ENCODE results near the gene NEK4. TPM values are rescaled to one million over a fixed set of nuclear protein-coding genes. Genes with fewer than 3 reads are reported as not detected.
A peak's percentile ranks its signal among the peaks of the same experiment; 100 is the strongest.

The NEK4 gene
- total and polyA plus RNA-seq, 2 of the 13 experiments (the other 11 are each of a cell fraction or from before 2014, with no cell fraction given), result 16.5 to 38.0 TPM

DNA sequence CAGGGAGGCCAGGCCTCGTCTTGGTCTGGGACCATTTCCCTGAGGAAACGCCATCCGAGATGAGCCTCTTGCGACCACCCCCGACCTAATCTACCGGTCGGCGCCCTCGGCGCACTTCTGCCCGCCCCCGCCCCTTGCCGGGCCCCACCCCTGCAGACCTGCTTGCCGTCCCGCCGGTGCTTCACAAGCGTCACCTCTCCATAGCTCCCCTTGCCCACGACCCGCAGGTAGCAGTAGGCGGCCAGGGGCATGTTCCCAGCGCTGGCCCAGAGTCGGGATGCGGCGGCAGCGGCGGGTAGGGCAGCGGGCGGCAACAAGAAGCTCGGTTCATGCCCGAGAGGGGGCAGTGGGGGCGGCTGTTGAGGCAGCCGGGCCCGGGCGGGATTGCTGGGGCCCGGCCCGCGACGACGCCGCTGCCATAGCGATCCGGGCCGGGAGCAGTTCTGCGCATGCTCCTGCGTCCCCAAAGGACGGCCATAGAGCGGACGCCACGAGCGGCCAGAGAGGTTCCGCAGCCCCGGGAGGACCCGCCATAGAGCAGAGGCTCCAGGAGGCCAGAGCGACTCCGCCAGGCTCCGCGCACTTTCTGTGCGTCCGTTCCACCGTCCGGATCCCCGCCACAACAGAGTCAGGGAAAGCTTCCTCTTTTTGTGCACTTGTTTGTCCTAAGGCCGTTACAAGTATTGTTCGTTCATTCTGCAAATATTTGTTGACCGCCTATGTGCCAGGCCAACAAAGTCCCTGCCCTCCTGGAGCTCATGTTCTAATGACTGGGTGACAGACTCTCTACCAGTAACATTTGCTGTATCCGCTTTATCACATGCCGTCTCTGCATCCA is at the start of gene NEK4 (continued):
- TF ChIP-seq SNRNP70 (IDR thresholded peaks at IDR 0.05; ENCODE audit: low read depth, low read length), result no peak
- no peak for TF ChIP-seq ZFP36L2 (CRISPR knock-in tag; IDR thresholded peaks at IDR 0.05)
- TF ChIP-seq ZKSCAN1 (IDR thresholded peaks at IDR 0.05; ENCODE audit: low read length), result no peak
- no peak for TF ChIP-seq ZNF234 (CRISPR knock-in tag; conservative IDR thresholded peaks at IDR 0.05)
- no peak for TF ChIP-seq KDM1A (CRISPR knock-in tag; IDR thresholded peaks at IDR 0.05)
- TF ChIP-seq, protein P1, sequence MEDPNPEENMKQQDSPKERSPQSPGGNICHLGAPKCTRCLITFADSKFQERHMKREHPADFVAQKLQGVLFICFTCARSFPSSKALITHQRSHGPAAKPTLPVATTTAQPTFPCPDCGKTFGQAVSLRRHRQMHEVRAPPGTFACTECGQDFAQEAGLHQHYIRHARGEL (CRISPR knock-in tag; IDR thresholded peaks at IDR 0.05), result no peak
- TF ChIP-seq RORA (CRISPR knock-in tag; IDR thresholded peaks at IDR 0.05), result no peak
- TF ChIP-seq ARHGAP35 (CRISPR knock-in tag; IDR thresholded peaks at IDR 0.05; ENCODE audit: borderline replicate concordance), result 0 out of 2 replicates have a peak, but pooled peaks have one; percentile 31
- peak; percentile 31 for TF ChIP-seq SRSF1 (optimal IDR thresholded peaks at IDR 0.05; ENCODE audit: low read depth, low read length)
- no peak for TF ChIP-seq ZNF557 (CRISPR knock-in tag; IDR thresholded peaks at IDR 0.05)
- no peak for TF ChIP-seq SATB2 (CRISPR knock-in tag; IDR thresholded peaks at IDR 0.05)
- TF ChIP-seq GTF3A (CRISPR knock-in tag; conservative IDR thresholded peaks at IDR 0.05), result no peak
- TF ChIP-seq ZNF124 (CRISPR knock-in tag; IDR thresholded peaks at IDR 0.05), result peak; percentile 72; the same call in 1 of the 2 replicates
- TF ChIP-seq ZNF629 (CRISPR knock-in tag; conservative IDR thresholded peaks at IDR 0.05), result no peak
- TF ChIP-seq KDM2A (CRISPR knock-in tag; IDR thresholded peaks at IDR 0.05; ENCODE audit: borderline replicate concordance, low read depth), result peak; percentile 96
- no peak for TF ChIP-seq TEAD2 (CRISPR knock-in tag; IDR thresholded peaks at IDR 0.05)
- TF ChIP-seq PCBP1 (IDR thresholded peaks at IDR 0.05; ENCODE audit: borderline replicate concordance, low read depth, low read length), result no peak
- 0 out of 2 replicates have a peak, but pooled peaks have one; percentile 44 for TF ChIP-seq TBP (CRISPR knock-in tag; IDR thresholded peaks at IDR 0.05)
- TF ChIP-seq MATR3 (CRISPR knock-in tag; IDR thresholded peaks at IDR 0.05), result no peak
- 0 out of 2 replicates have a peak, but pooled peaks have one; percentile 8 for TF ChIP-seq TGIF2 (CRISPR knock-in tag; IDR thresholded peaks at IDR 0.05)
- peak; percentile 35; the same call in 1 of the 2 replicates for TF ChIP-seq ZFP90 (CRISPR knock-in tag; IDR thresholded peaks at IDR 0.05; ENCODE audit: borderline replicate concordance)
- peak; percentile 43; the same call in 1 of the 2 replicates for TF ChIP-seq ZNF441 (CRISPR knock-in tag; IDR thresholded peaks at IDR 0.05; ENCODE audit: borderline replicate concordance)
- TF ChIP-seq, protein P2, sequence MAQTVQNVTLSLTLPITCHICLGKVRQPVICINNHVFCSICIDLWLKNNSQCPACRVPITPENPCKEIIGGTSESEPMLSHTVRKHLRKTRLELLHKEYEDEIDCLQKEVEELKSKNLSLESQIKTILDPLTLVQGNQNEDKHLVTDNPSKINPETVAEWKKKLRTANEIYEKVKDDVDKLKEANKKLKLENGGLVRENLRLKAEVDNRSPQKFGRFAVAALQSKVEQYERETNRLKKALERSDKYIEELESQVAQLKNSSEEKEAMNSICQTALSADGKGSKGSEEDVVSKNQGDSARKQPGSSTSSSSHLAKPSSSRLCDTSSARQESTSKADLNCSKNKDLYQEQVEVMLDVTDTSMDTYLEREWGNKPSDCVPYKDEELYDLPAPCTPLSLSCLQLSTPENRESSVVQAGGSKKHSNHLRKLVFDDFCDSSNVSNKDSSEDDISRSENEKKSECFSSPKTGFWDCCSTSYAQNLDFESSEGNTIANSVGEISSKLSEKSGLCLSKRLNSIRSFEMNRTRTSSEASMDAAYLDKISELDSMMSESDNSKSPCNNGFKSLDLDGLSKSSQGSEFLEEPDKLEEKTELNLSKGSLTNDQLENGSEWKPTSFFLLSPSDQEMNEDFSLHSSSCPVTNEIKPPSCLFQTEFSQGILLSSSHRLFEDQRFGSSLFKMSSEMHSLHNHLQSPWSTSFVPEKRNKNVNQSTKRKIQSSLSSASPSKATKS (CRISPR knock-in tag; IDR thresholded peaks at IDR 0.05), result no peak
- peak; percentile 41; the same call in 1 of the 2 replicates for TF ChIP-seq ZNF235 (CRISPR knock-in tag; IDR thresholded peaks at IDR 0.05; ENCODE audit: borderline replicate concordance)
- TF ChIP-seq, protein P3, sequence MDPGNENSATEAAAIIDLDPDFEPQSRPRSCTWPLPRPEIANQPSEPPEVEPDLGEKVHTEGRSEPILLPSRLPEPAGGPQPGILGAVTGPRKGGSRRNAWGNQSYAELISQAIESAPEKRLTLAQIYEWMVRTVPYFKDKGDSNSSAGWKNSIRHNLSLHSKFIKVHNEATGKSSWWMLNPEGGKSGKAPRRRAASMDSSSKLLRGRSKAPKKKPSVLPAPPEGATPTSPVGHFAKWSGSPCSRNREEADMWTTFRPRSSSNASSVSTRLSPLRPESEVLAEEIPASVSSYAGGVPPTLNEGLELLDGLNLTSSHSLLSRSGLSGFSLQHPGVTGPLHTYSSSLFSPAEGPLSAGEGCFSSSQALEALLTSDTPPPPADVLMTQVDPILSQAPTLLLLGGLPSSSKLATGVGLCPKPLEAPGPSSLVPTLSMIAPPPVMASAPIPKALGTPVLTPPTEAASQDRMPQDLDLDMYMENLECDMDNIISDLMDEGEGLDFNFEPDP (CRISPR knock-in tag; conservative IDR thresholded peaks at IDR 0.05), result no peak
- TF ChIP-seq ZC3H13 (CRISPR knock-in tag; IDR thresholded peaks at IDR 0.05), result peak; percentile 32; the same call in 1 of the 2 replicates
- TF ChIP-seq TSC22D2 (CRISPR knock-in tag; IDR thresholded peaks at IDR 0.05; ENCODE audit: borderline replicate concordance), result no peak

Data from HepG2 (cell line).